Measurements from ENCODE around the gene SLC26A4. TPM values are rescaled to one million over a fixed set of nuclear protein-coding genes. Genes with fewer than 3 reads are reported as not detected.

SLC26A4 gene
- total and polyA plus RNA-seq, 2 donors (not counting 1 experiment from before 2014, with no cell fraction given): 0.33 to 0.50 TPM

- no peak overlapping the region for H2AFZ ChIP-seq (ENCODE audit: low read length)
- no peak overlapping the region for H3K4me2 ChIP-seq (ENCODE audit: extremely low read depth, insufficient read depth, low read length)
Measured at GRCh38 chr7:107697321-107698049, 36.9 kb downstream of the SLC26A4 start.

GRCh38 chr7:107700570-107700969 is 39.9 kb downstream of the SLC26A4 start:
- H3K27me3 ChIP-seq (ENCODE audit: control insufficient read depth, insufficient read depth, low read length): no peaks in the 10 kb centered on the region
- DNase-seq (ENCODE audit: low read depth in 2 of 2): no peak
- H3K4me3 ChIP-seq (replicated peaks in 1 of 4; ENCODE audit: control extremely low read depth in 1 of 4, insufficient read depth in 1 of 4, low read depth in 3 of 4, low read length in 4 of 4): no peak overlapping the region
- no peak overlapping the region for H3K27ac ChIP-seq (ENCODE audit: insufficient read depth, low read length)
- H4K20me1 ChIP-seq (ENCODE audit: control insufficient read depth, extremely low read depth, insufficient read depth, low read length): no peaks in the 10 kb centered on the region
- no peaks in the 10 kb centered on the region for H3K36me3 ChIP-seq (ENCODE audit: control insufficient read depth, insufficient read depth, low read length)
- no peak overlapping the region for H3K4me2 ChIP-seq (ENCODE audit: extremely low read depth, insufficient read depth, low read length)
- H2AFZ ChIP-seq (ENCODE audit: low read length): no peak overlapping the region
- no peaks in the 10 kb centered on the region for H3K9me3 ChIP-seq (ENCODE audit: control insufficient read depth, insufficient read depth, low read depth, low read length)
- no peak overlapping the region for H3K9ac ChIP-seq (ENCODE audit: insufficient read depth, low read length)
- no peak for TF ChIP-seq EZH2 (IDR thresholded peaks at IDR 0.05; ENCODE audit: low read length, missing control alignments)
- TF ChIP-seq, protein P1, sequence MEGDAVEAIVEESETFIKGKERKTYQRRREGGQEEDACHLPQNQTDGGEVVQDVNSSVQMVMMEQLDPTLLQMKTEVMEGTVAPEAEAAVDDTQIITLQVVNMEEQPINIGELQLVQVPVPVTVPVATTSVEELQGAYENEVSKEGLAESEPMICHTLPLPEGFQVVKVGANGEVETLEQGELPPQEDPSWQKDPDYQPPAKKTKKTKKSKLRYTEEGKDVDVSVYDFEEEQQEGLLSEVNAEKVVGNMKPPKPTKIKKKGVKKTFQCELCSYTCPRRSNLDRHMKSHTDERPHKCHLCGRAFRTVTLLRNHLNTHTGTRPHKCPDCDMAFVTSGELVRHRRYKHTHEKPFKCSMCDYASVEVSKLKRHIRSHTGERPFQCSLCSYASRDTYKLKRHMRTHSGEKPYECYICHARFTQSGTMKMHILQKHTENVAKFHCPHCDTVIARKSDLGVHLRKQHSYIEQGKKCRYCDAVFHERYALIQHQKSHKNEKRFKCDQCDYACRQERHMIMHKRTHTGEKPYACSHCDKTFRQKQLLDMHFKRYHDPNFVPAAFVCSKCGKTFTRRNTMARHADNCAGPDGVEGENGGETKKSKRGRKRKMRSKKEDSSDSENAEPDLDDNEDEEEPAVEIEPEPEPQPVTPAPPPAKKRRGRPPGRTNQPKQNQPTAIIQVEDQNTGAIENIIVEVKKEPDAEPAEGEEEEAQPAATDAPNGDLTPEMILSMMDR (conservative IDR thresholded peaks at IDR 0.05 in 1 of 2, IDR thresholded peaks at IDR 0.05 in 1 of 2; ENCODE audit: low read depth in 1 of 2, low read length in 2 of 2): no peak
- H3K79me2 ChIP-seq (ENCODE audit: control insufficient read depth, insufficient read depth, low read length): no peaks in the 10 kb centered on the region
- H3K4me1 ChIP-seq (ENCODE audit: control insufficient read depth, extremely low read depth, insufficient read depth, low read length): no peaks in the 10 kb centered on the region

More at GRCh38 chr7:107697321-107698049, 36.9 kb downstream of the SLC26A4 start:
- Histone ChIP-seq H3K4me3 (replicated peaks in 1 of 4; ENCODE audit: control extremely low read depth in 1 of 4, insufficient read depth in 1 of 4, low read depth in 3 of 4, low read length in 4 of 4) (no peak overlapping the region), H3K9me3 (ENCODE audit: control insufficient read depth, insufficient read depth, low read depth, low read length) (no peaks in the 10 kb centered on the region), H3K4me1 (ENCODE audit: control insufficient read depth, extremely low read depth, insufficient read depth, low read length) (peaks cover 9% of the 10 kb centered on the region), H3K79me2 (ENCODE audit: control insufficient read depth, insufficient read depth, low read length) (no peaks in the 10 kb centered on the region), H3K36me3 (ENCODE audit: control insufficient read depth, insufficient read depth, low read length) (no peaks in the 10 kb centered on the region), H3K27me3 (ENCODE audit: control insufficient read depth, insufficient read depth, low read length) (no peaks in the 10 kb centered on the region), H3K27ac (ENCODE audit: insufficient read depth, low read length) (no peak overlapping the region), H3K9ac (ENCODE audit: insufficient read depth, low read length) (no peak overlapping the region), H4K20me1 (ENCODE audit: control insufficient read depth, extremely low read depth, insufficient read depth, low read length) (no peaks in the 10 kb centered on the region)
- TF ChIP-seq, protein P1 (conservative IDR thresholded peaks at IDR 0.05 in 1 of 2, IDR thresholded peaks at IDR 0.05 in 1 of 2; ENCODE audit: low read depth in 1 of 2, low read length in 2 of 2): no peak
- no peak for TF ChIP-seq EZH2 (IDR thresholded peaks at IDR 0.05; ENCODE audit: low read length, missing control alignments)
- no peak for DNase-seq (ENCODE audit: low read depth in 2 of 2)

- no peak overlapping the region for H3K27ac ChIP-seq (ENCODE audit: insufficient read depth, low read length)
- H3K27me3 ChIP-seq (ENCODE audit: control insufficient read depth, insufficient read depth, low read length): no peaks in the 10 kb centered on the region
- no peaks in the 10 kb centered on the region for H4K20me1 ChIP-seq (ENCODE audit: control insufficient read depth, extremely low read depth, insufficient read depth, low read length)
- no peak overlapping the region for H3K4me2 ChIP-seq (ENCODE audit: extremely low read depth, insufficient read depth, low read length)
- no peak for TF ChIP-seq EZH2 (IDR thresholded peaks at IDR 0.05; ENCODE audit: low read length, missing control alignments)
- TF ChIP-seq, protein P1 (conservative IDR thresholded peaks at IDR 0.05 in 1 of 2, IDR thresholded peaks at IDR 0.05 in 1 of 2; ENCODE audit: low read depth in 1 of 2, low read length in 2 of 2): no peak
- H3K9me3 ChIP-seq (ENCODE audit: control insufficient read depth, insufficient read depth, low read depth, low read length): no peaks in the 10 kb centered on the region
- no peak overlapping the region for H3K4me3 ChIP-seq (replicated peaks in 1 of 4; ENCODE audit: control extremely low read depth in 1 of 4, insufficient read depth in 1 of 4, low read depth in 3 of 4, low read length in 4 of 4)
- DNase-seq (ENCODE audit: low read depth in 2 of 2): no peak
- H3K79me2 ChIP-seq (ENCODE audit: control insufficient read depth, insufficient read depth, low read length): no peaks in the 10 kb centered on the region
- no peaks in the 10 kb centered on the region for H3K36me3 ChIP-seq (ENCODE audit: control insufficient read depth, insufficient read depth, low read length)
- H3K9ac ChIP-seq (ENCODE audit: insufficient read depth, low read length): no peak overlapping the region
- H3K4me1 ChIP-seq (ENCODE audit: control insufficient read depth, extremely low read depth, insufficient read depth, low read length): no peaks in the 10 kb centered on the region
- H2AFZ ChIP-seq (ENCODE audit: low read length): no peak overlapping the region
Measured at GRCh38 chr7:107701191-107701590, 40.6 kb downstream of the SLC26A4 start.

Data from fibroblast of lung (primary cell).